ENCODE data around the gene SLC5A3. TPM values are rescaled to one million over a fixed set of nuclear protein-coding genes. Genes with fewer than 3 reads are reported as not detected.

SLC5A3 gene
- total and polyA plus RNA-seq, 10 of the 15 experiments (the other 5 are each of a cell fraction or from before 2014, with no cell fraction given): 3.3 to 21.4 (median 12.0) TPM

DNA sequence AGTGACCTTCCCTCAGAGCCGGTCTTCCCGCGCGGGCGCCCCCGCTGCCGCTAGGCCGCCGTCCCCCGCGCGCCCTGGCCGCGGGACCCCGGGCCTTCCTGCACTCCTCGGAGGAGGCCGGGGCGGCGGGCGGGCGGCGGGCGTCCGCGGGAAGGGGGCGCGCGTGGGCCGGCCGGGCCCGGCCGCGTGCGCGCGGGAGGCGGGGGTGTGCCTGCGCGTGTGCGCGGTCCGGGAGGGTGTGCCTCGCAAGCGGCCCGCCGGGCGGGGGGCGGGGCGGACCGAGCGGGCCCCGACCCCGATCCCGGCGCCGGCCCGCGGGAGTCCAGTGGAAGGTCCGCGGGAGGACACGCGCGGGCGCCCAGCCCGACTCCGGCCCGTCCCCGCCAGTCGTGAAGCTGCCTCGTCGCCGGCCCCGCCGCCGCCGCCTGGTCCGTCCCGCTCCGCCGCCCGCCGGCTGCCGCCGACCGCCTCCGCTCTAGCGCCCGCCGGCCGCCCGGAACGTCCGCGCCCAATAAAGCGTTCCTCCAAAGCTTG, 438 bp downstream of the SLC5A3 start (continued):
- TF ChIP-seq EZH2 (IDR thresholded peaks at IDR 0.05; ENCODE audit: borderline replicate concordance, control insufficient read depth, low read depth, low read length) (no peak), SMARCA5 (IDR thresholded peaks at IDR 0.05) (peak; percentile 15), BHLHE40 (IDR thresholded peaks at IDR 0.05; ENCODE audit: borderline replicate concordance in 1 of 2, low read depth in 2 of 2, low read length in 1 of 2) (peak; percentile 15 to 49; a peak in 2 of 4 replicates), RUNX3 (IDR thresholded peaks at IDR 0.05; ENCODE audit: low read length) (0 out of 2 replicates have a peak, but pooled peaks have one; percentile 12), ESRRA (IDR thresholded peaks at IDR 0.05; ENCODE audit: low read length) (no peak), HCFC1 (IDR thresholded peaks at IDR 0.05; ENCODE audit: low read length) (no peak), POLR2AphosphoS2 (IDR thresholded peaks at IDR 0.05; ENCODE audit: low read depth, low read length) (no peak), ZZZ3 (IDR thresholded peaks at IDR 0.05; ENCODE audit: control insufficient read depth, insufficient read length, low read depth) (no peak), BACH1 (IDR thresholded peaks at IDR 0.05; ENCODE audit: borderline replicate concordance) (peak; percentile 74; the same call in 1 of the 2 replicates)
- TF ChIP-seq, protein P1, sequence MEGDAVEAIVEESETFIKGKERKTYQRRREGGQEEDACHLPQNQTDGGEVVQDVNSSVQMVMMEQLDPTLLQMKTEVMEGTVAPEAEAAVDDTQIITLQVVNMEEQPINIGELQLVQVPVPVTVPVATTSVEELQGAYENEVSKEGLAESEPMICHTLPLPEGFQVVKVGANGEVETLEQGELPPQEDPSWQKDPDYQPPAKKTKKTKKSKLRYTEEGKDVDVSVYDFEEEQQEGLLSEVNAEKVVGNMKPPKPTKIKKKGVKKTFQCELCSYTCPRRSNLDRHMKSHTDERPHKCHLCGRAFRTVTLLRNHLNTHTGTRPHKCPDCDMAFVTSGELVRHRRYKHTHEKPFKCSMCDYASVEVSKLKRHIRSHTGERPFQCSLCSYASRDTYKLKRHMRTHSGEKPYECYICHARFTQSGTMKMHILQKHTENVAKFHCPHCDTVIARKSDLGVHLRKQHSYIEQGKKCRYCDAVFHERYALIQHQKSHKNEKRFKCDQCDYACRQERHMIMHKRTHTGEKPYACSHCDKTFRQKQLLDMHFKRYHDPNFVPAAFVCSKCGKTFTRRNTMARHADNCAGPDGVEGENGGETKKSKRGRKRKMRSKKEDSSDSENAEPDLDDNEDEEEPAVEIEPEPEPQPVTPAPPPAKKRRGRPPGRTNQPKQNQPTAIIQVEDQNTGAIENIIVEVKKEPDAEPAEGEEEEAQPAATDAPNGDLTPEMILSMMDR (IDR thresholded peaks at IDR 0.05 in 2 of 3, conservative IDR thresholded peaks at IDR 0.05 in 1 of 3; ENCODE audit: control insufficient read depth in 2 of 3, extremely low read depth in 1 of 3, insufficient read depth in 1 of 3, low read depth in 3 of 3, low read length in 3 of 3): no peak
- TF ChIP-seq, protein P2, sequence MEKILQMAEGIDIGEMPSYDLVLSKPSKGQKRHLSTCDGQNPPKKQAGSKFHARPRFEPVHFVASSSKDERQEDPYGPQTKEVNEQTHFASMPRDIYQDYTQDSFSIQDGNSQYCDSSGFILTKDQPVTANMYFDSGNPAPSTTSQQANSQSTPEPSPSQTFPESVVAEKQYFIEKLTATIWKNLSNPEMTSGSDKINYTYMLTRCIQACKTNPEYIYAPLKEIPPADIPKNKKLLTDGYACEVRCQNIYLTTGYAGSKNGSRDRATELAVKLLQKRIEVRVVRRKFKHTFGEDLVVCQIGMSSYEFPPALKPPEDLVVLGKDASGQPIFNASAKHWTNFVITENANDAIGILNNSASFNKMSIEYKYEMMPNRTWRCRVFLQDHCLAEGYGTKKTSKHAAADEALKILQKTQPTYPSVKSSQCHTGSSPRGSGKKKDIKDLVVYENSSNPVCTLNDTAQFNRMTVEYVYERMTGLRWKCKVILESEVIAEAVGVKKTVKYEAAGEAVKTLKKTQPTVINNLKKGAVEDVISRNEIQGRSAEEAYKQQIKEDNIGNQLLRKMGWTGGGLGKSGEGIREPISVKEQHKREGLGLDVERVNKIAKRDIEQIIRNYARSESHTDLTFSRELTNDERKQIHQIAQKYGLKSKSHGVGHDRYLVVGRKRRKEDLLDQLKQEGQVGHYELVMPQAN (conservative IDR thresholded peaks at IDR 0.05): peak; percentile 75
- TF ChIP-seq, protein P3, sequence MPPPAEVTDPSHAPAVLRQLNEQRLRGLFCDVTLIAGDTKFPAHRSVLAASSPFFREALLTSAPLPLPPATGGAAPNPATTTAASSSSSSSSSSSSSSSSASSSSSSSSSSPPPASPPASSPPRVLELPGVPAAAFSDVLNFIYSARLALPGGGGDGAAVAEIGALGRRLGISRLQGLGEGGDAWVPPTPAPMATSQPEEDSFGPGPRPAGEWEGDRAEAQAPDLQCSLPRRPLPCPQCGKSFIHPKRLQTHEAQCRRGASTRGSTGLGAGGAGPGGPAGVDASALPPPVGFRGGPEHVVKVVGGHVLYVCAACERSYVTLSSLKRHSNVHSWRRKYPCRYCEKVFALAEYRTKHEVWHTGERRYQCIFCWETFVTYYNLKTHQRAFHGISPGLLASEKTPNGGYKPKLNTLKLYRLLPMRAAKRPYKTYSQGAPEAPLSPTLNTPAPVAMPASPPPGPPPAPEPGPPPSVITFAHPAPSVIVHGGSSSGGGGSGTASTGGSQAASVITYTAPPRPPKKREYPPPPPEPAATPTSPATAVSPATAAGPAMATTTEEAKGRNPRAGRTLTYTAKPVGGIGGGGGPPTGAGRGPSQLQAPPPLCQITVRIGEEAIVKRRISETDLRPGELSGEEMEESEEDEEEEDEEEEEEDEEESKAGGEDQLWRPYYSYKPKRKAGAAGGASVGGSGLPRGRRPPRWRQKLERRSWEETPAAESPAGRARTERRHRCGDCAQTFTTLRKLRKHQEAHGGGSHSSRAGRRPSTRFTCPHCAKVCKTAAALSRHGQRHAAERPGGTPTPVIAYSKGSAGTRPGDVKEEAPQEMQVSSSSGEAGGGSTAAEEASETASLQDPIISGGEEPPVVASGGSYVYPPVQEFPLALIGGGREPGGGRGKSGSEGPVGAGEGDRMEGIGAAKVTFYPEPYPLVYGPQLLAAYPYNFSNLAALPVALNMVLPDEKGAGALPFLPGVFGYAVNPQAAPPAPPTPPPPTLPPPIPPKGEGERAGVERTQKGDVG (CRISPR knock-in tag; IDR thresholded peaks at IDR 0.05): no peak
